NCI-H524 treated with DMSO at 0.1 percent for 48 hours (cell line): ENCODE data around the gene SLC16A2.

Source experiments
- DNase-seq: peaks from one replicate; lab custom pipeline; 2025; lab: John Stamatoyannopoulos, UW

Gene SLC16A2

DNA sequence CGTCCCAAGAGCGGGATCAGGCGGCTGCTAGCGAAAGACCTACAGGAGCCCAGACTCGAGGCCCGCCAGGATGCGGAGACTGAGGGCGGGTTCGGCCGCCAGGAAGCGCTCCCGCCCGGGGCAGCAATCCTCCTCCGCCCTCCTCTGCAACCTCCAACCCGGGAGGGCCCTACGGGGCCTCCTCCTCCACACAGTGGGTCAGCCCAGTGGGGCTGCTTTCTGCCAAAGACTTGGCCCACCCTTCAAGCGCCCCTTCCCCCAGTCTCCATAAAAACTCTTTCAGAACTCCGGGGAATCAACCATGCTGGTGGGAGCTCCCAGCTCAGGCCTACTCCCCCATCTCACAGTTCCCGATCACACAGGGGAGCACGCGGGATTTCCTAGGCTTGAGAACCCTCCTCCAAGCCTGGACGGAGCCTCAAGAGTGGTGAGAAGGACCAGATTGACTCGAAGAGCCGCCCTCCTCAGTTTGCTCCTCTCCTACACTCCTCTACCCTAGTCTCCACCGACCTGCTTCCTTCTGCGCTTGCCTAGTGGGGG, 115.6 kb downstream of the SLC16A2 start:
- no peak for DNase-seq

DNA sequence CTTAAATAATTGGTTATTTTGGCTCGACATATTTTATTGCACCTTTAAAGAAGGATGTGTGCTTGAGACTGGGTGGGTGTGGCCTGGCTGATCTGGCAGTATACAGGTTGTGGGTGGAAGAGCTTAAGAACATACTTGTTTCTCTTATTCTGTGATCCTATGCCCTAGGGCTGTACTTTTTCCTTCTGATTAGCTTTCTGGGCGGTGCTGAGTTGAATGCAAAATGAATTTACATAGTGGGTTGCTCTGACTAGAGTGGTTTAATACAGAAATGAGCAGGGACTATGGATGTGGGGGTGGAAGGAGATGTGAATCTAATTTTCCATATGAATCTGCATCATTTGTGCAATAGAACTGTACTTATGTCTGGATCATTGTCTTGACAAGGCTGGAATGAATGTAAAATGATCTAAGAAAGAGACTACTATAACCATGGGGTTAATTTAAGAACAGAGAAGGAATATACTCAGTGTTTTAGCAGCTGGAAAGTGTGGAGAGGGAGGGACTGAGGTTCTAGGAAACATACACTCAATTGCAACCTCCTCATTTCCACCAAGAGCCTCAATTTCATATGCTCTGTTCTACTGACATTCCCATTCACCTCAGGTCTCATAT, 119.4 kb downstream of the SLC16A2 start:
- no peak for DNase-seq

DNA sequence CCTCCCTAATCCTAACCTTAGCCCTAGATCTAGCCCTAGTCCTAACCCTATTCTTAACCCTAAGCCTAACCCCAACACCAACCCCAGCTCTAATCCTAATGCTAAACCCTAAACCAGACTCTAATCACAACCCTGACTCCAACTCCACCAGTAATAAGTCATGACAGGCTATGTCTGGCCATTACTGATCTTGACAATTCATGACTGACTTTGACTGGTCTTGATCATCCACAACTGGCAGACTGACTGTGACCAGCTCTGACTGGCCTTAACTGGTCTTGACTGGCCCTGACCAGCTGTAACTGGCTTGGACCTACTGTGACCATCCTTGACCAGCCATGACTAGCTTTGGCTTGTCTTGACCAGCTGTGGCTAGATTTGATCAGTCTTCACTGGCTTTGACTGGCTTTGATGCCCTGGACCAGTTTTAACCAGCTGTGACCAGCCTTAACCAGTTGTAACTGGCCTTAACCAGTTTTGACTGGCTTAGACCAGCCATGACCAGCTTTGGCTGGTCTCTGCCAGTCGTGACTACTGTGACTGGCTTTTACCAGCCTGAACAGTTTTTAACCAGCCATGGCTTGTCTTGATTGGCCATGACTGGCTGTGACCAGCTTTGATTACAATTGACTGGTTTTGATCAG, 124.7 kb downstream of the SLC16A2 start:
- DNase-seq, result no peak

DNA sequence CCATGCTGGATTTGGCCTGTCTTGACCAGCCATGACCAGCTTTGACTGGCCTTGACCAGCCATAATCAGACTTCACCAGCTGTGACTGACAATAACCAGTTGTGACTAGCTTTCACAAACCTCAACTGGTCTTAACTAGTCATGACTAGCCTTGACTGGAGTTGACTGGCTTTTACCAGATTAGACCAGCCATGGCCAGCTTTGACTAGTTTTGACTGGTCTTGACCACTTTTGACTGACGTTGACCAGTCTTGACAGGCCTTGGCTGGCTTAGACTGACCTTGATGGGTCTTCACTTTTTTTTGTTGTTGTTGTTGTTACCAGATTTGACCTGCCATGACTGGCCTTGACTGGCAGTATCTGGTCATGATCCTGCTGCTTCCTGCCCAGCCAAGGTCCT, 125.7 kb downstream of the SLC16A2 start:
- no peak for DNase-seq

DNA sequence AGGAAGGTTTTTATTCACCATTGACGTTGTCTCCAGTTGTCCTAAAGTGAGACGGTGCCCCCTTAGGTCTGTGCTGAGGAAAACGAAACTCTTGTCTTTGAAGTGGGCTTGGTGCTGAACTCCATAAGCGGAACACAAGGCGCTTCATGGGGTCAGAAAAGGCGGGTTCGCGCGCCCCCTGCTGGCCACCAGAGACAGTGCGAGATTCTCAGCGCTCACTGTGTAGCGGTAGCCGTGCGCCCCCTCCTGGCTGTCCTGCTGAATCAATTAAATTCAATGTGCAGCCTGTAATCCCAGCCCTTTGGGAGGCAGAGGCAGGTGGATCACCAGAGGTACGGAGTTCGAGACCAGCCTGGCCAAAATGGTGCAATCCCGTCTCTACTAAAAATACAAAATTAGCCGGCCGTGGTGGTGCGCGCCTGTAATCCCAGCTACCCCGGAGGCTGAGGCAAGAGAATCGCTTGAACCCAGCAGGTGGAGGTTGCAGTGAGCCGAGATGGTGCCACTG, 129.1 kb downstream of the SLC16A2 start:
- peak; percentile 61 for DNase-seq

DNA sequence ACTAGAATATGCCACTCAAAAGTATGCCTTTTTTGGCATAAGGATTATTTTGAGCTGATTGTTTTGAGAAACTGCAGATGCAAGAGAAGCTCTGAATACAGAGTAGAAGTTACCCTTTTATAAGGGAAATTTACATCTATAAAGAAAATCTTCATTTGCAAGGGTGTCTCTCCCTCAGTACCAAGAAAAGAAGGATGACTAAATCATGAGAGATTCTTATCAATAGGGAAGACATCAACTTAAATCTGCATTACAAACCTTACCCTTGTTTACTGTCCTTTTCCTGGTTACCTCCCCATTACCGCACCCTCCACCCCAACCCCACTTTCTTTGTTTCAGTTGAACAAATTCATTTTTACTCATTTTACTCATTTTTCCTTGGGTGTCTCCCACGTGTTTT, 130.6 kb downstream of the SLC16A2 start:
- no peak for DNase-seq

DNA sequence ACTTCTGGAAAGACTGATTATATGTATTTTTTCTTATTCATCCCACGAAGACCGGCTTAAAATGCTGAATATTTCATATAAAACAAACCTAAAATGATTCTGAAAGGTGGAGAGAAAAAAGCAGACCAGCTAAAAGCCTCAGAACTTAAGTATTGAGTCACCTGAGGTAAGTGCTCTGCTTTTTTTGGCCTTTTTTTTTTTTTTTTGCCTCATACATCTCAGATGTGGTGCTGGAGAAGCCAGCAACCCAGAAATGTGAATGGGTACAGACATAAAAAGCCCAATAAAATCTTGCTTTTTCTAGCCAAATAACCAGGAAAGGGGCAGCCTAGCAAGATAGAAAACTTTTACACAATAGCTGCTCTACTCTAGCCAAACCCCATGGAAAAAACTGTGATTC, 136.1 kb downstream of the SLC16A2 start:
- DNase-seq, result no peak

DNA sequence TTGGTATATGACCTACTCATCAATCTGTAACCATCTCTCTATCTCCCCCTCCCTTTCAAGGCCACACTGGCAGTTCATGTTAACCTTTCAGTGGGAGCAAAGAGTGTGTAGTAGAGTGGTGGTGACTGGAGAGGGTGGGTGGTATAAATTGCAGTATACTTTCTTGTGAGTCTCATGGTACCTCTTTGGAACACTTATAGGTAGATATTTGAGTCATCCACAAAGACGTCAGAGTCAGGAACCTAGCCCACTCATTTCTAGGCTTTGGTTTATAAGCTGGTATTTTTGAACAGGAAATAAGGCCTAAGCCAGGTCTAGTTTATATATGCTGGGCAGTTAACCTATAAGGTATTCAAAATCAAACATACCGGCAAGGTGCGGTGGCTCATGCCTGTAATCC, 156.8 kb downstream of the SLC16A2 start:
- DNase-seq, result no peak

DNA sequence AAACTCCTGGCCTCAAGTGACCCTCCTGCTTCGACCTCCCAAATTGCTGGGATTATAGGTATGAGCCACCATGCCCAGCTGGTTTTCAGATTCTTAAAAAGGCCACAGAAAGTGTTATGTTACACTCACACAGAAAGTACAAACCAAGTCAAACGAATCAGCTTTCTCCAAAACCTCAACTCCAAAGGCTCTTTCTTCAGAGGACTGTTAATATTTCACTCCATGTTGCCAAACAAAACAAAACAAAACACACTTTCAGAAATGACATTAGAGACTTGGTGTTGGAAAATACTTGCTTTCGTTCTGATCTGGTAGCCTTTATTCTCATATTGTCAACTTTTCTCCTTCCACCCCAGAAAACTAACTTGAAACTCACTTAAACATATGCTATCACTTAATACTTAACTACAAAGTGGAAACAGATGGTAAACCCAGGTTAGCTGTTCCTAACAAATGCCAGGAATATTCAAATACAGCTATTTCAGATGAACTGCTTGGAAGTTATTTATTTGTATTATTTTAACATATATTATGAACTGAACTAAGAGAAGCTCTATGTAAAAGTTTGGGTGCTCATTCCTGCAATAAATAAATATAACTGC, 158.4 kb downstream of the SLC16A2 start:
- peak; percentile 15 for DNase-seq
